ENCODE measurements around the gene HNRNPH3. TPM values are rescaled to one million over a fixed set of nuclear protein-coding genes. Genes with fewer than 3 reads are reported as not detected.
A peak's percentile ranks its signal among the peaks of the same experiment; 100 is the strongest.
"Not testable (repeated sequence)": the region's sequence is repeated elsewhere in the genome, so short reads cannot be mapped to it uniquely, and the experiment has no call there.

HNRNPH3 gene
- 24.1 and 64.6 TPM in 2 replicates for total RNA-seq

- peak; percentile 85 for DNase-seq (ENCODE audit: low read depth, low spot score)
These were observed at the start of gene HNRNPH3 for GRCh38 chr10:68331455-68332258. Gene HNRNPH3 (plus strand): TSS chr10:68332064. CDS start chr10:68337222, 5,158 bp downstream.

GRCh38 chr10:68284062-68285001 is 47.5 kb upstream of the HNRNPH3 start:
- DNase-seq (ENCODE audit: low read depth, low spot score), result no peak

- DNase-seq (ENCODE audit: low read depth, low spot score), result no peak
These were observed 43.1 kb upstream of the HNRNPH3 start for GRCh38 chr10:68288717-68289116.

GRCh38 chr10:68290736-68291135 is 41.1 kb upstream of the HNRNPH3 start:
- DNase-seq (ENCODE audit: low read depth, low spot score), result no peak

- no peak for DNase-seq (ENCODE audit: low read depth, low spot score)
These were observed 34.8 kb upstream of the HNRNPH3 start for GRCh38 chr10:68296843-68297663.

GRCh38 chr10:68301301-68301700 is 30.6 kb upstream of the HNRNPH3 start:
- no peak for DNase-seq (ENCODE audit: low read depth, low spot score)

GRCh38 chr10:68301790-68302502 is 29.9 kb upstream of the HNRNPH3 start:
- peak; percentile 13 for DNase-seq (ENCODE audit: low read depth, low spot score)

- DNase-seq (ENCODE audit: low read depth, low spot score), result no peak
These were observed 29.4 kb upstream of the HNRNPH3 start for GRCh38 chr10:68302503-68302823.

- no peak for DNase-seq (ENCODE audit: low read depth, low spot score)
These were observed 29.0 kb upstream of the HNRNPH3 start for GRCh38 chr10:68302871-68303270.

GRCh38 chr10:68303849-68304412 is 27.9 kb upstream of the HNRNPH3 start:
- no peak for DNase-seq (ENCODE audit: low read depth, low spot score)

GRCh38 chr10:68305854-68306253 is 26.0 kb upstream of the HNRNPH3 start:
- DNase-seq (ENCODE audit: low read depth, low spot score), result no peak

GRCh38 chr10:68310531-68310930 is 21.3 kb upstream of the HNRNPH3 start:
- no peak for DNase-seq (ENCODE audit: low read depth, low spot score)

- not testable (repeated sequence) for DNase-seq (ENCODE audit: low read depth, low spot score)
These were observed 16.9 kb upstream of the HNRNPH3 start for GRCh38 chr10:68314930-68315329.

- no peak for DNase-seq (ENCODE audit: low read depth, low spot score)
These were observed 16.3 kb upstream of the HNRNPH3 start for GRCh38 chr10:68315582-68315981.

GRCh38 chr10:68318331-68319059 is 13.4 kb upstream of the HNRNPH3 start:
- no peak for DNase-seq (ENCODE audit: low read depth, low spot score)

GRCh38 chr10:68324396-68324795 is 7.5 kb upstream of the HNRNPH3 start:
- not testable (repeated sequence) for DNase-seq (ENCODE audit: low read depth, low spot score)

- no peak for DNase-seq (ENCODE audit: low read depth, low spot score)
These were observed 3.7 kb upstream of the HNRNPH3 start for GRCh38 chr10:68327889-68328786.

- no peak for DNase-seq (ENCODE audit: low read depth, low spot score)
These were observed 2.4 kb upstream of the HNRNPH3 start for GRCh38 chr10:68329506-68329861.

Measured in pulmonary artery endothelial cell (primary cell).